Measurements from ENCODE around the gene LBR. TPM values are rescaled to one million over a fixed set of nuclear protein-coding genes. Genes with fewer than 3 reads are reported as not detected.

Gene LBR
- total and polyA plus RNA-seq, 2 experiments from 2014 or later = 50.6 to 91.3 TPM

- Histone ChIP-seq H3F3A (replicated peaks; ENCODE audit: low read depth) (no peaks in the 10 kb centered on the region), H4K20me1 (replicated peaks; ENCODE audit: insufficient read depth) (no peaks in the 10 kb centered on the region; the same call in none of the 2 replicates), H3K27me3 (ENCODE audit: insufficient read depth) (no peaks in the 10 kb centered on the region), H3K4me3 (no peak overlapping the region), H2AFZ (no peak overlapping the region), H3K79me2 (replicated peaks; ENCODE audit: insufficient read depth) (peaks cover 7% of the 10 kb centered on the region), H3K9me2 (ENCODE audit: insufficient read depth) (no peaks in the 10 kb centered on the region), H3K4me1 (ENCODE audit: insufficient read depth) (peaks cover 7% of the 10 kb centered on the region; the same call in 1 of the 2 replicates), H3K36me3 (ENCODE audit: insufficient read depth) (peaks cover 14% of the 10 kb centered on the region; the same call in 1 of the 2 replicates), H3K4me2 (no peak overlapping the region), H3K27ac (ENCODE audit: low read depth) (no peak overlapping the region)
- H3K4me1 Mint-ChIP-seq = peaks cover 32% of the 10 kb centered on the region
- H3K36me3 Mint-ChIP-seq (ENCODE audit: low read depth) = peaks cover 38% of the 10 kb centered on the region
- DNase-seq (ENCODE audit: low spot score) (no peak), ATAC-seq (no peak)
- H3K4me3 Mint-ChIP-seq = no peak overlapping the region
- H3K27ac Mint-ChIP-seq = no peak overlapping the region
- H3K9me3 Mint-ChIP-seq = no peaks in the 10 kb centered on the region
- TF ChIP-seq ZNF114 (CRISPR knock-in tag; IDR thresholded peaks at IDR 0.05) = no peak
- no peak for TF ChIP-seq ZNF462 (CRISPR knock-in tag; IDR thresholded peaks at IDR 0.05)
- no peak for TF ChIP-seq ZNF331 (CRISPR knock-in tag; IDR thresholded peaks at IDR 0.05; ENCODE audit: low read depth)
- TF ChIP-seq ETS1 (IDR thresholded peaks at IDR 0.05) = no peak
- no peak for TF ChIP-seq STAT1 (IDR thresholded peaks at IDR 0.05; ENCODE audit: unreplicated experiment)
- TF ChIP-seq EZH2 (IDR thresholded peaks at IDR 0.05; ENCODE audit: low read depth, unreplicated experiment) = no peak
- TF ChIP-seq NANOG (IDR thresholded peaks at IDR 0.05; ENCODE audit: borderline replicate concordance) = no peak
- TF ChIP-seq EZH2phosphoT487 (IDR thresholded peaks at IDR 0.05; ENCODE audit: unreplicated experiment) = no peak
- TF ChIP-seq POLR2AphosphoS5 (IDR thresholded peaks at IDR 0.05; ENCODE audit: low read depth) = no peak
- no peak for TF ChIP-seq CTCF (conservative IDR thresholded peaks at IDR 0.05; ENCODE audit: low read depth in 2 of 2)
- TF ChIP-seq REST (IDR thresholded peaks at IDR 0.05; ENCODE audit: unreplicated experiment) = no peak
- no peak for TF ChIP-seq JUNB (IDR thresholded peaks at IDR 0.05; ENCODE audit: unreplicated experiment)
- TF ChIP-seq CREB1 (CRISPR knock-in tag; IDR thresholded peaks at IDR 0.05; ENCODE audit: low read depth) = no peak
- H3K27me3 Mint-ChIP-seq (ENCODE audit: insufficient read depth, low read depth, poor library complexity) = peaks cover 3% of the 10 kb centered on the region
These were observed 17.8 kb downstream of the LBR start for GRCh38 chr1:225410036-225410435.

Data from GM23338 (cell line).